ENCODE measurements around the gene SPINDOC.
"Not testable (repeated sequence)": the region's sequence is repeated elsewhere in the genome, so short reads cannot be mapped to it uniquely, and the experiment has no call there.

SPINDOC gene, protein sequence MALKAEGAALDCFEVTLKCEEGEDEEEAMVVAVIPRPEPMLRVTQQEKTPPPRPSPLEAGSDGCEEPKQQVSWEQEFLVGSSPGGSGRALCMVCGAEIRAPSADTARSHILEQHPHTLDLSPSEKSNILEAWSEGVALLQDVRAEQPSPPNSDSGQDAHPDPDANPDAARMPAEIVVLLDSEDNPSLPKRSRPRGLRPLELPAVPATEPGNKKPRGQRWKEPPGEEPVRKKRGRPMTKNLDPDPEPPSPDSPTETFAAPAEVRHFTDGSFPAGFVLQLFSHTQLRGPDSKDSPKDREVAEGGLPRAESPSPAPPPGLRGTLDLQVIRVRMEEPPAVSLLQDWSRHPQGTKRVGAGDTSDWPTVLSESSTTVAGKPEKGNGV

DNA sequence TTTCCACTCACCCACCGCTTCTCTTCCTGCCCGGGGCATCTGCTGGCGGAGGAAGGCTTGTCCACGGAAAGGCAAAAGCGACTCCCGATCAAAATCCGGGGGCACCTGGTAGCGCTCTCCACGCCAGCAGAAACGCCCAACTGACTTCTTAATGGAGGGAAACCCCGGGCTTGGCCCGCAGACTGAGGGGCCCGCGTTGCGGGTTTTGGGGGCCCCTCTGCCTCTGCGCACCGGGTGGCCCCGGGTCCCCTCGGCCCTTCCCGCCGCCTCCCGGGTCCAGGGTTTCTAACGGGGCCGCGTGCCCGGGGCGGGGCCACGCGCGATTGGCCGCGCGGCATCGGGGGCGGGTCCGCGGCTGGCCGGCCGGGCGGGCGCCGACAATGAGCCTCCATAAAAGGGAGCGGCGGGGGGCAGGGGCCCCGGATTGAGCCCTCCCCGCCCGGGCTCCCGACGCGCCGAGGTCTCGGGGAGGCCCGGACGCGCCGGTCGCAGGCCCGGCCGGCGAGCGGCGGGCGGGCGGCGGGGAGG is at the start of gene SPINDOC:
TSS of gene SPINDOC (plus strand) at position 422 of the 528 bp plus-strand sequence. CDS start 231 bp downstream, outside the sequence.
- DNase-seq: peak; percentile 9

DNA sequence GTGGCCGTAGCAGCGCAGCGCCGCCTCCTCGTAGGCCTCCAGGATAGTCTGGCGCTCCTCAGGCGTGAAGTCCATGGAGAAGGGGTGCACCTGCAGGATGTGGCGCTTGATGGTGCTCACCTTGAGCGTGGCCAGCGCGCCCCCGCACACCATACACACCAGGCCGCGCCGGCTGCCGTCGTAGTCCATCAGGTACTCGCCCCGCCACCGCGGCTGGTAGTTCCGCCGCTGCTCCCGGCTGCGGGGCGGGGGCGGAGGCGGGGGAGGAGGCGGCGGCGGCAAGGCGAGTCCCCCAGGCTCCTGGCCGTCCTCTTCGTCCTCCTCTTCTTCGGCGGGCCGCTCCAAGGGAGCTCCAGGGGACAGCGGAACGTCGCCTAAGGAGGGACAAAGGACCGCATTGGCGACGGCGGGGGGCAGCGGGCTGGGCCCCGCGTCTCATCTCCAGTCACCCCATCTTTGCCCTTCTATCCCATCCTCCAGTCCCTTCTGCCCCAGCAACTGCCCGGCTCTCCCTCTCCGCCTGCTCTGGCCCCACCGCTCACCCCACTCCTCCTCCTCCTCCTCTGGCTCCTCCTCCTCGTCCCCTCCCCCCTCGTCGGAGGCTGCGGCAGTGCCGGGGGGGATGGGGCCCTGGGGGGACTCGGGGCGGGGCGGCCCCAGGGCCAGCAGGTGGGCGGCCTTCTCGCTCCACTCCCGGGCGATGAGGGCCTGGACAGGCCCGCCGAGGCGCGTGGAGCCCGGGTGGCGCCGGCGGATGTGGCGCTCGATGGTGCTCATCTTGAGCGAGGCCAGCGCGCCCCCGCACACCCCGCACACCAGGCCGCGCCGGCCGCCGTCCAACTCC is 49.5 kb upstream of the SPINDOC start:
- no peak for DNase-seq

DNA sequence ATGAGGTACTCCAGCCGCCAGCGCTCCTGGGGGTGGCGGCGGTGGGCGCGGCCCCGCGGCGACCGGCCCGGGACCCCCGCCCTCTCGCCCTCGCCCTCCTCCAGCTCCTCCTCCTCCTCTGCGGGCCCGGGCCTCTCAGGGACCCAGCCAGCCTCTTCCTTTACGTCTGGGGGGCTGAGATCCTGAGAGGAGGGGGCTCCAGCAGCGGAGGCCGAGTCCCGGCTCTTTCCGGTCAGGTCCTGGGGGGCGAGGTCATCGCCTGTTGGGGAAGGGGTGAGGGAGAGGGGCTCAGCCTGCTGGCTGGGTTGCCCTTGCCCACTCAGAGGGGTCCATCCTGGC is 48.9 kb upstream of the SPINDOC start:
- DNase-seq: no peak

DNA sequence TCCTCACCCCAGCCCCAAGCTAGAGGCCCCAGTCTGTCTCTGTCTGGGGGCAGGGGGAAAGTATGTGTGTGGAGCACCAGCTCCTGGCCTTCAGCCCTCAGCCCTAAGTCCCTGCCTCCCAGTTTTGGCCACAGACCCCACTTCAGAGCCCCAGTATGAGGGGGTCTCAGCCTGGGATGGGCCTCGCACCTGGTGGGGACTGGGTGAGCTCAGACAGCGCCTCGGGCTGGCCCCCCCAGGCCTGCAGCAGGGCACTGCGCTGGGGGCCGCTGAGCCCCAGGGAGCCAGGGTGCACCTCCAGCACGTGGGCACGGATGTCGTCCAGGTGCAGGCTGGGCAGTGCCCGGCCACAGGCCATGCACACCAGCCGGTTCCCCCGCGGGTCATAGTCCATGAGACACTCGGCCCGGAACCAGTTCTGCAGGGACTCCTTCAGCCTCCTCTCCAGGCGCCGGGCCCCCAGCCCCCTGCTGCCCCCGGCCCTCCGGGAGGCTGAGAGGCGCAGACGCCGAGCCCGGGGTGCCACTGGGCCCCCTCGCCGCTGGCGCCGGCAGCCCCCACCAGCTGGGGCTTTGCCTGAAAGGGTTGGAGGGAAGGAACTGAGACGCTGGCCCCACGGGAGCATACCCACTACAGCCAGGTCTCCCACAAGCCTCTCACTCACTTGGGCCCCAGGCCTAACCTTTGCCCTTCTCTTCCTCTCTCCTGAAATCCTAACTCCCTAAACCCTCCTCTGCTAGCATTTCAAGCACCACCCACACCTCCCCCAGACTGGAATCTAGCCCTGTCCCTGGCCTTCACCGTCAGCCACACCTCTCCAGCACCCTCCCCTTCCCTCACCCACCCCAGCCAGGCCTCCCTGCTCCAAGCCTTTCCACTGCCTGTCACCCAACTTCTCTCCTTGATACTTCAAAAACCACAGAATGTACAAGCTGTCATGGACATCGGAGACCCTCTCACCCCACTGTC is 48.3 kb upstream of the SPINDOC start:
- DNase-seq: no peak

DNA sequence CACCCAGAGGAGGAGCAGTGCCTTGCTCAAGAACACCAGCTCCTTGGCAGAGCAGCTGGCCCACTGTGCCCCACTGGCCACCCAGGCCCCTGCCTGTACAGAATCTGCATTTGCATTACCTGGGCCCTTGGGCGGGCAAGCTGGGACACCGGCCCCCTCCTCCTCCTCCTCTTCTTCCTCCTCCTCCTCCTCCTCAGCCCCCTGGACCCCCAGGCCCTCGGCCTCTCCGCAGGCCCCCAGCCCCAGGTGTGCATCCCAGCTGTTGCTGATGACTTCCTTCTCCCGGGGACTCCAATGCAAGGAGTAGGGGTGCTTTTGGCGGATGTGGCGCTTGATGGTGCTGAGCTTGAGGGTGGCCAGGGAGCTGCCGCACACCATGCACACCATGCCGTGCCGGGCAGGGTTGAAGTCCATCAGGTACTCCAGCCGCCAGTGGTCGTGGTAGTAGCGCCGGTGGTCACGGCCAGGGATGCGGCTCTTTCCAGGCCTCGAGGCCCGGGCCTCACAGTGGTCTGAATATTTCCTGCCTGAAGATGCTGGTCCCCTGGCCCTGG is 47.5 kb upstream of the SPINDOC start:
- DNase-seq: no peak

DNA sequence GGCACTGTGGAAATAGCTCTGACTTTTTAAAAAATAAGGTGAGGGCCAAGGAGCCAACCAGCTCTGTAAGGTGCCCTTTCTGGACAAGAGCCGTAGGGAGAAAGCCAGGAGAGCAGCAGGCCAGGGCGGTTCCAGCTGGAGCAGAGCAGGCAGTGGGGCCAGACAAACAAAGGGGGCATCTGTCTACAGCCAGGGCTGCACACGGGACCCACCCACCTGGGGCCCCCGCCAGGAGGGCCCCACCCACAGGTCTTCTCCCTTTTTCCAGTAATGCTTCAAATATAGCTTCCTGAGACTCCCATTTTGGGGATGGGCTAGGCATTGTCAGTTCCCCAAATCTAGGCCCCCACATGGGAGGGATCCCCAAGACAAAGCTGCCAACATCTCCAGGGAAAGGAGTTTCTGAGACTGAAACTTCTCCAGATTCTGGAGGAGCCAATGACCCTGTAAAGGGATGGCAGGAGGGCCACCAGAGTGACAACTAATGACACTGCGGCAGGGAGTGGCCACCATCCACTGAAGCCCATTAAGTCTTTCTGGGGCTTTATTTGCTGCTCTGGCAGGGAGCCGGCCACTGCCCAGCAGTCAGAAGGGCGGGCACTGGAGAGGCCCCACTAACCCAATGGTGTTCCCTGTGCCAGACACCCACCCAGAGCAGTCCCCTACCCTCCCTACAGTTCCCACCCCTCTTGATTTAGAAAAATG is 46.6 kb upstream of the SPINDOC start:
- no peak for DNase-seq

DNA sequence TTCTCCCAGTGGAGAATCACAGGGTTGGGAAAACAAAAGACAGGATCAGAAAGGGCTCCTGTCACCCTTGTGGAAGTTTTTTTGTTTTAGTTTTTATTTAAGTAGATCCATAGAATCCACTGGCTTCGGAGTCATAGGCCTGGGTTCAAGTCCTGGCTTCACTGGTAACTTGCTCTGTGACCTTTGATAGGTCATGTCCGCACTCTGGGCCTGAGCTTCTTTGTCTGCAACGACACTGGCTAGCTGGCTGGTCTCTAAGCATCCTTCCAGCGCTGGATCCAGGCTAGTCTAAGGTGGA is 46.0 kb upstream of the SPINDOC start:
- DNase-seq: no peak

DNA sequence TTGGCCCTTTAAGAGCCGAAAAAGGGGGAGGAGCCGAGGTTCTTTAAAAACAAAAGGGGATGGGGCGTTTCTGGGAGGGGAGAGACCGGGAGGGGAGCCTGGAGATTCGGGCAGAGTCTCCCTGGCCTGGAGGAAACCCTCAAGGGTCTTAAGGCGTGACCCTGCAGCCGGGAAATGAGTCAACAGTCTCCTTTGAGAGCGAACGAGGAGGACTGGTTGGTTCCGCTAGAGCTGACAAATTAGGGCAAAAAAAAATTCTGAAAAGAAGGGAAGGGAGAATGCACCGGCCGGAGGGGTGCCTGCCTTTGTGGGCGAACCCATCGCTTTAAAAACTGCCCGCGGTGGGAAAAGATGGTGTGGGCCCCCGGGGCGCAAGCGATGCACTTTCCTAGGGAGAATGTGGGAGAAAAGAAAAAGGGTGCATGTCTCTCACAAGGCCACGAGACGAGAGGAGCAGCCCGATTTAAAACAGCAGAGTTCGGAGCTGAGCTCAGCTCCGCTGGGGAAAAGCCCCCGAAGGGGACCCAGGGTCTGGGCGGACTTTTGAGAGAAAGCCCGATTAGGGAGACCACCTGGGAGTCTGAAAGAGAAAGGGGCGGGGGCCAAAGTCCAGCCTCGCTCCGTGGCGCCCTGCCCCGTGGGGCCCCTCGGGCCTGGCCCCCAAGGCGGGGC is 45.6 kb upstream of the SPINDOC start:
- peak; percentile 55 for DNase-seq

DNA sequence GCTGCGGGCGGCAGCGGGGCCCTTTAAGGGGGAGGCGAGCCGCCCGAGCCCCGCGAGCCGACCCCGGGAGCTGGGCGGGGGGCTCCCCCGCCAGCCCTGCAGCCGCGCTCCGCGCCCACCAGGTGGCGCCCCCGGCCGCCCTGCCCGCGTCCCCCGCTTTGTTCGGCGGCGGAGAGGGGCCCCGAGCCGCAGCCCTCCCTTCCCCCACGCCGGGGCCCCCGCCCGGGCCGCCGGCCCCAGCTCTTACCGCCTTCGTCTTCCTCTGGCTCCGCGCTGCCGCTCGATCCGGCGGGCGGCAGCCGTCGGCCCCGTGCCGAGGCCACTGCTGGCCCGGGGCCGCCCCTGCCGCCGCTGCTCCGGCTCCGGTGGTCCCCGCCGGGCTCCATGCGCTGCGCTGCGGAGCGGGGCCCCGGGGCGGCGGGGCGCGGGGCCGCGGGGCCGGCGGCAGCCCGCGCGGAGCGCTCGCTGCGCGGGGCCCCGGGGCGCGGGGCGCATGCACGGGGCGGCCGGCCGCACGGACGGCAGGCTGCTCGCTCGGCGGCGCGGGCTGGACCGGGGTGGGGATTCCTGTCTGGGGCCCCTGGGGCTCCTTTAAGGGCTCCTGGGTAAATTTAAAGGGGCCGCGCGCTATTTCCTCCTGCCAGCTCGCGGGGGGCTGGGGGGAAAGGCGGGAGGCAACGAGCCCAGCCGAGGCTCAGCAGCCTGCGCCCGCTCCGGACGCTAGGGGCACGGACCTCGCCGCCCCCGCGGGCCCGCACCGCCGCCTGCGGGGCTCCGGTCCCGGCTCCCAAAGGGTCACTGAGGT is 44.8 kb upstream of the SPINDOC start, which contains the start of gene ZFTA:
TSS of gene ZFTA (minus strand) at position 539 of the 805 bp plus-strand sequence. CDS start at position 386, 153 bp downstream.
- no peak for DNase-seq

DNA sequence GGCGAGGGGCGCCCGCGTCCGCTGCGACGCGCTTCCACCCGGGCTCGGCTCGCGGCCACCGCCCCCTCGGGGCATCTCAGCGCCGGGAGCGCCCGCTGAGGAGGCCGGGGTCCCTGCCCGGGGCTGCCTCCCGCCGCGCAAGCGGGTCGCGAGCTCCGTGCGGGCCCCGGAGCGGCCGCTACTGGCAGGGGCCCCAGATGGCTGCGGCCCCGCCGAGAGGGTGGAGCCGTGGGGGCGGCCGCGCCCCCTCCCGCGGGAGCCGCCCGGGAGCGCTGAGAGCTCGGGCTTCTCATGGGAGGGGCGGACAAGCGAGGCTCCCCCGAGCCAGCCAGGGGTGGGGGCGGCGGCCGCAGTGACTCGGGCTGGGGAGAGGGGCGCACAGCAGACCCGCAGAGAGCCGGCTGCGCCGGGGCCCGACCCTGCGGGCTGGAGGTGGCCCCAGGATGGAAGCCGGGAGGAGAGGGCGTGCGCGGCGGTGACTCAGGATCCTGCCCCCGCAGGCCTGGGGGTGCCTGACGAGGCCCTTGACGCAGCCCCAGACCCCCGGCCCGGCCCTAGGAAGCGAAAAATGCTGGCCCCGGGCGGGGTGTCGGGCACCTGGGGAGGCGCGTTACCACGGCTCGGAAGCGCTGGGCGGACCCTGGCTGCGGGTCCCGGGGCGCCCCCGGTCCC is 44.1 kb upstream of the SPINDOC start:
- no peak for DNase-seq

DNA sequence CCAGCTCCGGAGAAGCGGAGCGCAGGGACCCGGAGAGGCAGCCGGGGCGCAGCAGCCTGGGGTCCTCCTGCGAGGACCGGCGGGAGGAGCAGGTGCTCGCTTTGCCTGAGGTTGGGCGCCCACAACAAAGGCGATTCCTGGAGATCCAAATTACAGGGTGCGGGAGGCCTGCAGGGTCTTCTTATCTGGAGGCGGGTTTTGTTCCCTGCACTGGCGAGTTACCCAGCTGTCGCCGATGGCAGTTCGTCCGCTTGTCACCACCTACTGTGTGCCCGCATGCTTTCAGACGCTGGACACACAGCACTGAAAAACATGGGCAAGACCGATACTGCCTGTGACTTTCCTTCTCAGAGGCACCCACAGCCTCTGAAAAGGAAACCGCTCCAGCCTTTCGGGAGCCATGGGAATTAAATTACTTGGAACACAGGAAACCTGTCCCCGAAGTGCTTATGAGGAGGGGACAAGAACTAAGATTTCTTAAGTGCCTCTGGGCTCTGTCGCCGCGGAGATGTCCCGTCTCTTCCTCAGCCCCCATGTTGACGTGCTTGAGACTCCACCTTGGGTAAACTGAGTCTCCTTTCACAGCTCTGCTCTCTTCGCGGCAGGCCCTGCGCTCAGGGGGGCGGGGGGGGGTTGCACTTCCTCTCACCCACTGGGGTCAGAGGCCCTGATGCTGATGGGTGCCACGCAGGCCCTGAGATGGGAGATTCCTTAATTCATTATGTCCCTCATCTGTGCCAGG is 43.4 kb upstream of the SPINDOC start:
- DNase-seq: no peak

DNA sequence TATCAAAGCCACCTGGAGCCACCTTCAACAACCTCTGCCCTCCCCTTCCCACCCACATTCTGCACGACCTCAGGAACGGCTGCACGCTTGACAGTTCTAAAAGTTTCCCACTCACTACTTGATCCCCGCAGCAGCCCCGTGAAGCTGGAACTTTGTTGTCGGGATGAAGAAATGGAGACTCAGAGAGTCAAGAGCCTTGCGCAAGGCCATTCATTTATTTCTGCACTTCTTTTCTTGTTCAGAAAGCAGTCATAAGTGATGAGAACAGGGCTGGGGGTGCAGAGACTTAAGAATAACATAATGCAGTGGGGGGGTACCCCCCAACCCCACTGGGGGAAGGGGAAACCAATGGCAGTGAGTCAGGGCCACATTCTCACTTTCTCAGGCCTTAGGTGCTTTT is 42.5 kb upstream of the SPINDOC start:
- no peak for DNase-seq

DNA sequence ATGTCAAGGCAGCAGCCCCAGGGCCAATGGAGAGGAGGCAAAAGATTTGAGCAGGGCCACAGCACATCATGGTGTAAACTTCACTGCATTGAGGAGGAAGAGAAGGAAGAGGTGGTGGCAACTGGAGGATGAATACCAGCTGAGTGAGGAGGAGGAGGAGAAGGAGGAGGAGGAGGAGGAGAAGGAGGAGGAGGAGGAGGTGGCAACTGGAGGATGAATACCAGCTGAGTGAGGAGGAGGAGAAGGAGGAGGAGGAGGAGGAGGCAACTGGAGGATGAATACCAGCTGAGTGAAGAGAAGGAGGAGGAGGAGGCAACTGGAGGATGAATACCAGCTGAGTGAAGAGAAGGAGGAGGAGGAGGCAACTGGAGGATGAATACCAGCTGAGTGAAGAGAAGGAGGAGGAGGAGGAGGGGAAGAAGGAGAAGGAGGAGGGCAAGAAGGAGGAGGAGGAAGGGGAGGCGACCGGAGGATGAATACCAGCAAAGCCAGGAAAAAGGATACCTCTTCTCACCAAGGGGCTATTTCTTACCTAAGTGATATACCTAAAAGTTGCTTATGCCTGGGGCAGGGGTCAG is 41.4 kb upstream of the SPINDOC start:
- DNase-seq: not testable (repeated sequence)

DNA sequence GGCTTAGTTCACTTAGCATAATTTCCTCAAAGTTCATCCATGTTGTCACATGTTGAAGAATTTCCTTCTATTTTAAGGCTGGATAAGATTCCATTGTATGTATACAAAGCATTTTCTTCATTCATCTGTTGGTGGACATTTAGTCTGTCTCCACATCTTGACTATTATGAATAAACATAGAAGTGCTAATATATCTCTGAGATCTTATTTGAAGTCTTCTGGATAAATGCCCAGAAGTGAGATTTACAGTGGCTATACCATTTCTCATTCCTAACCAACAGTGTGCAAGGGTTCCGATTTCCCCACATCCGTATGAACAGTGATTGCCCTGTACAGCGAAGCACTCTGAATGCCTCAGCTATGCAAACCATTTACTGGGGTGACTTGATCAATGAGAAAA is 38.1 kb upstream of the SPINDOC start:
- no peak for DNase-seq

DNA sequence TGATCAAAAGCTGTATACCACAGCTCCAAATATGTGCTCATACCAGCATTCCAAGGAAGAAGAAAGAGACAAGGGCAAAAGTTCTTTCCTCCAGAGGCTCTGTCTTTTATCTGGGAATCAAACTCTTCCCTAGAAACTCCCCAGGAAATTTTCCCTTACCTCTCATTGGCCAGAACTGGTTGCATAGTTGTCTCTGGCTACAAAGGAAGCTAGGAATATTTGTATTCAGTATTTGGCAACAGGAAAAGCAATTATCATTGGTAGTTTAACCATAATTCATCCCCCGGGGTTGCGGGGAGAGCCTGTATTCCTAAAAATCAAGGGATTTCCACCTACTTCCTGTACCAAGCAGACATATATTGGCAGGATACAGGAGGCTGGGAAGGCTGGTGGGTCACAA is 34.2 kb upstream of the SPINDOC start:
- DNase-seq: no peak

DNA sequence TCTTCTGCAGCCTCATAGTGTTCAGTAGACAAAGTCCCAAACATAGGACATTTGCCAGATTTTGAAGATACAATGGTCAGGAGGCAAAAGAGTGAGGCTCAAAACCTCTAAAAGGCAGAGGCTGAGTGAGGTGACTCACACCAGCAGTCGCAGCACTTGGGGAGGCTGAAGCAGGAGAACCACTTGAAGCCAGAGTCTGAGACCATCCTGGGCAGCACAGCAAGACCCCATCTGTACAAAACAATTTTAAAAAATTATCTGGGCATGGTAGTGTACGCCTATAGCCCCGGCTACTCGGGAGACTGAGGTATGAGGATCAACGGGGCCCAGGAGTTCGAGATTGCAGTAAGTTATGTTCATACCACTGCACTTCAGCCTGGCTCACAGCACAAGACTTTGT is 30.5 kb upstream of the SPINDOC start:
- no peak for DNase-seq

DNA sequence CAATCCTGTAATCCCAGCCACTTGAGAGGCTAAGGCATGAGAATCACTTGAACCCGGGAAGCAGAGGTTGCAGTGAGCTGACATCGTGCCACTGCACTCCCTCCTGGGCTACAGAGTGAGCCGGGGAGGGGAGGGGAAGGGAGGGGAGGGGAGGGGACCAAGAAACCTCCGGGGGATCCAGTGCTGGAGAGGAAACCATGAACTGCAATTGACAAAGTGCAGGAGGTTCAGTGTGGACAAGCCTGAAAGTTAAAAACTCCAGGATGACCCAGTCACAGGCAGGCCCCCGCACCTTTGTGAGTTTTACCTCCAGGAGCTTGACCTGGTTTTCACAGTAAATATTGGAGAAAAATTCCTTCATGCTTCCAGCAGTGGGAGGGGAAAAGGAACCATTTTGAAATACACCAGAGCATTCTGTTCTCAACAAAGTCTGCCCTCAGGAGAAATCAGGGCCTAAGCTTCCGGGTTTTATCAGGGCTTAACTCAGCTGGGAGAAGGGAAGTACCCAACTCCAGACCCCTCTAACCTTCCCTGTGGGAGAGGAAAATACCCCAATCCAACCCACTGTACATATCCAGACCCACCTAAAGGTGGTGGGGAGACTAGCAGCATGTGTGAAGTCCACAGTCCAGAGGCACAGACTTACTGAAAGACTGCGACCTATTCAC is 29.2 kb upstream of the SPINDOC start:
- no peak for DNase-seq

DNA sequence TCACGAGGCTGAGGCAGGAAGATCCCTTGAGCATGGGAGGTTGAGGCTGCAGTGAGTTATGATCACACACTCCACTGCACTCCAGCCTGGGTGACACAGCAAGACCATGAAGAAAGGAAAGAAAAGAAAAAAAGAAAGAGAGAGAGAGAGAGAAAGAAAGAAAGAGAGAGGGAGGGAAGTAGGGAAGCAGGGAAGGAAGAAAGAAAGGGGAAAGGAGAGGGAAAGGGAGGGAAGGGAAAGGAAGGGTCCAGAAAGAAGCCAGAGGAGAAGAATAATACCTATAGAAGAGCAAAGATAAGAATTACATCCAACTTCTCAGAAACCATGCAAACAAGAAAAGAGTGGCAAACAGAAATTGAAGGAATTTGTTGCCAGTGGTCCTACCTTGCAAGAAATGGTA is 27.4 kb upstream of the SPINDOC start:
- DNase-seq: no peak

Measured in NCI-H2029 treated with DMSO at 0.1 percent for 48 hours (cell line).